Mammary epithelial cell (primary cell): ENCODE data around the gene PIANP.

Source experiments
- EZH2 ChIP-seq: IDR thresholded peaks from 2 replicates; pipeline ENCODE4 v1.6.1; 2012; ENCODE audit warnings: low read length, inconsistent platforms, borderline replicate concordance
- TF ChIP-seq, protein P1 (sequence below), 2 donors: IDR thresholded peaks in 1 of 2; conservative IDR thresholded peaks in 1 of 2; 2 replicates each; pipeline ENCODE4 v1.5.1; 2011 to 2012; ENCODE audit warnings: inconsistent platforms in 2 of 2, low read length in 2 of 2, mild to moderate bottlenecking in 2 of 2, control low read depth in 1 of 2, low read depth in 1 of 2; ENCODE audit not compliant: insufficient read depth in 1 of 2; ENCODE audit errors: extremely low read depth in 1 of 2

DNA sequence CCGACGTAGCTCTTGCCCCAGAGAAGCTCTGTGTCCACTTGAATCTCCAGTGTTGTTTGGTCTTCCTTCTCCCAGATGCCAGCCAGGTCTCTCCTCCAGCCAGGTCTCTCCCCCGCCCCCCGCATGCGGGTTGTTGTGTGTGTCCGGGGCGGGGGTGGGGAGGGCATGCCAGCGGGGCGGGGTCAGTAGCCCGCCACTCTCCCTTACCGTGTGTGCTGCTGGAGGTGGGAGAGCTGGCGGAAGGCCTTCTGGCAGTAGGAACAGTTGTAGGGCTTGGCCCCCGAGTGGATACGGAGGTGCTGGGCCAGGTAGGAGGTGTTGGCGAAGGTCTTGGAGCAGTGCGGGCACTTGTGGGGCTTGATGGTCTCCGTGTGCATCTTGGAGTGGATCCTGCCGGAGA lies 28.5 kb downstream of the PIANP start:
- TF ChIP-seq, protein P1, sequence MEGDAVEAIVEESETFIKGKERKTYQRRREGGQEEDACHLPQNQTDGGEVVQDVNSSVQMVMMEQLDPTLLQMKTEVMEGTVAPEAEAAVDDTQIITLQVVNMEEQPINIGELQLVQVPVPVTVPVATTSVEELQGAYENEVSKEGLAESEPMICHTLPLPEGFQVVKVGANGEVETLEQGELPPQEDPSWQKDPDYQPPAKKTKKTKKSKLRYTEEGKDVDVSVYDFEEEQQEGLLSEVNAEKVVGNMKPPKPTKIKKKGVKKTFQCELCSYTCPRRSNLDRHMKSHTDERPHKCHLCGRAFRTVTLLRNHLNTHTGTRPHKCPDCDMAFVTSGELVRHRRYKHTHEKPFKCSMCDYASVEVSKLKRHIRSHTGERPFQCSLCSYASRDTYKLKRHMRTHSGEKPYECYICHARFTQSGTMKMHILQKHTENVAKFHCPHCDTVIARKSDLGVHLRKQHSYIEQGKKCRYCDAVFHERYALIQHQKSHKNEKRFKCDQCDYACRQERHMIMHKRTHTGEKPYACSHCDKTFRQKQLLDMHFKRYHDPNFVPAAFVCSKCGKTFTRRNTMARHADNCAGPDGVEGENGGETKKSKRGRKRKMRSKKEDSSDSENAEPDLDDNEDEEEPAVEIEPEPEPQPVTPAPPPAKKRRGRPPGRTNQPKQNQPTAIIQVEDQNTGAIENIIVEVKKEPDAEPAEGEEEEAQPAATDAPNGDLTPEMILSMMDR (conservative IDR thresholded peaks at IDR 0.05 in 1 of 2, IDR thresholded peaks at IDR 0.05 in 1 of 2; ENCODE audit: extremely low read depth in 1 of 2, insufficient read depth in 1 of 2, low read depth in 1 of 2, low read length in 2 of 2), result no peak
- TF ChIP-seq EZH2, result no peak
